ENCODE measurements around the gene GAS7.
A peak's percentile ranks its signal among the peaks of the same experiment; 100 is the strongest.

Gene GAS7

GRCh38 chr17:10112962-10113361 lies 85.4 kb downstream of the GAS7 start:
- H3K4me3 ChIP-seq (replicated peaks in 1 of 2; ENCODE audit: low read depth in 2 of 2, low read length in 2 of 2): no peak overlapping the region
- DNase-seq (ENCODE audit: low read depth in 2 of 2): no peak

GRCh38 chr17:10111907-10112452 lies 86.4 kb downstream of the GAS7 start:
- no peak for TF ChIP-seq CTCF (IDR thresholded peaks at IDR 0.05; ENCODE audit: low read depth, low read length)
- no peak overlapping the region for H3K4me3 ChIP-seq (replicated peaks in 1 of 2; ENCODE audit: low read depth in 2 of 2, low read length in 2 of 2)
- DNase-seq (ENCODE audit: low read depth in 2 of 2): no peak

More at GRCh38 chr17:10112962-10113361, 85.4 kb downstream of the GAS7 start:
- no peak for TF ChIP-seq CTCF (IDR thresholded peaks at IDR 0.05; ENCODE audit: low read depth, low read length)

DNA sequence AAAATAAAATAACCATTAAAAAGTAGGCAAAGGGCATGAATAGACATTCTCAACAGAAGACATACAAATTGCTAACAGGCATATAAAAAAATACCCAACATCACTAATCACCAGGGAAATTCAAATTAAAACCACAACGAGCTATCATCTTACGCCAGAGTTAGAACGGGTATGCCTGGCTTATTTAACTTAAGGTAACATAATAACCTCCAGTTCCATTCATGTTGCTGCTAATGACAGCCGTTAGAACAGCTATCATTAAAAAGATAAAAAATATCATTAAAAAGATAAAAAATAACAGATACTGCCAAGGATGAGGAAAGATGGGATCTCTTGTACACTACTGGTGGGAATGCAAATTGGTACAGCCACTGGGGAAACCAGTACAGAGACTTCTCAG lies 89.3 kb downstream of the GAS7 start:
- no peak for TF ChIP-seq CTCF (IDR thresholded peaks at IDR 0.05; ENCODE audit: low read depth, low read length)
- H3K4me3 ChIP-seq (replicated peaks in 1 of 2; ENCODE audit: low read depth in 2 of 2, low read length in 2 of 2): no peak overlapping the region
- no peak for DNase-seq (ENCODE audit: low read depth in 2 of 2)

- no peak overlapping the region for H3K4me3 ChIP-seq (replicated peaks in 1 of 2; ENCODE audit: low read depth in 2 of 2, low read length in 2 of 2)
- no peak for TF ChIP-seq CTCF (IDR thresholded peaks at IDR 0.05; ENCODE audit: low read depth, low read length)
These were observed 90.9 kb downstream of the GAS7 start for GRCh38 chr17:10107316-10108165.

GRCh38 chr17:10106067-10106466 lies 92.3 kb downstream of the GAS7 start:
- DNase-seq (ENCODE audit: low read depth in 2 of 2): no peak
- TF ChIP-seq CTCF (IDR thresholded peaks at IDR 0.05; ENCODE audit: low read depth, low read length): no peak
- H3K4me3 ChIP-seq (replicated peaks in 1 of 2; ENCODE audit: low read depth in 2 of 2, low read length in 2 of 2): no peak overlapping the region

More at GRCh38 chr17:10107316-10108165, 90.9 kb downstream of the GAS7 start:
- DNase-seq (ENCODE audit: low read depth in 2 of 2): no peak

- peak; percentile 52 to 90 for DNase-seq (ENCODE audit: low read depth in 2 of 2)
- no peak for TF ChIP-seq CTCF (IDR thresholded peaks at IDR 0.05; ENCODE audit: low read depth, low read length)
- no peak overlapping the region for H3K4me3 ChIP-seq (replicated peaks in 1 of 2; ENCODE audit: low read depth in 2 of 2, low read length in 2 of 2)
These were observed 92.8 kb downstream of the GAS7 start for GRCh38 chr17:10105513-10106001.
